Right ventricle myocardium inferior (tissue), 1 donor: ENCODE data around the gene CCDC59. TPM values are rescaled to one million over a fixed set of nuclear protein-coding genes. Genes with fewer than 3 reads are reported as not detected.
"Not testable (repeated sequence)": the region's sequence is repeated elsewhere in the genome, so short reads cannot be mapped to it uniquely, and the experiment has no call there.

Experiments
- ATAC-seq: fragments of 200-7000 bp; cut with Tn5 transposase; one replicate; pipeline ENCODE4 v1.9.1; 2020; ENCODE audit warnings: mild to moderate bottlenecking, moderate library complexity
- DNase-seq: peaks from one replicate; pipeline ENCODE4 v3.0.0; 2021; ENCODE audit errors: missing footprints
- intact Hi-C: fragments of 100-400 bp; cut with DNase I; formaldehyde crosslinking; loops from one replicate; pipeline ENCODE4 v1.11.0; 2022
- long read RNA-seq: library from polyadenylated mRNA; unstranded; transcript quantifications from one replicate; pipeline ENCODE4 v2.0.0, GENCODE V29; 2021
- total RNA-seq: library from RNA; stranded (reverse); fragmentation: NEBNext Ultra II Directional; extraction: Animal tissue kit (Norgen Biotek cat#: 25700); gene quantifications from one replicate; pipeline ENCODE4 v1.2.1, GENCODE V29; 2021
- donor health status: DM: no; HTN: yes; CAD: no; lungs with severe emphysema.

The CCDC59 gene, protein sequence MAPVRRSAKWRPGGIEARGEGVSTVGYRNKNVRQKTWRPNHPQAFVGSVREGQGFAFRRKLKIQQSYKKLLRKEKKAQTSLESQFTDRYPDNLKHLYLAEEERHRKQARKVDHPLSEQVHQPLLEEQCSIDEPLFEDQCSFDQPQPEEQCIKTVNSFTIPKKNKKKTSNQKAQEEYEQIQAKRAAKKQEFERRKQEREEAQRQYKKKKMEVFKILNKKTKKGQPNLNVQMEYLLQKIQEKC
- 25.5 TPM for total RNA-seq
- long read RNA-seq, partial matches to known transcripts, result 0 of 7 reads
- long read RNA-seq, other reads (novel, unspliced or antisense), result 0 of 7 reads

DNA sequence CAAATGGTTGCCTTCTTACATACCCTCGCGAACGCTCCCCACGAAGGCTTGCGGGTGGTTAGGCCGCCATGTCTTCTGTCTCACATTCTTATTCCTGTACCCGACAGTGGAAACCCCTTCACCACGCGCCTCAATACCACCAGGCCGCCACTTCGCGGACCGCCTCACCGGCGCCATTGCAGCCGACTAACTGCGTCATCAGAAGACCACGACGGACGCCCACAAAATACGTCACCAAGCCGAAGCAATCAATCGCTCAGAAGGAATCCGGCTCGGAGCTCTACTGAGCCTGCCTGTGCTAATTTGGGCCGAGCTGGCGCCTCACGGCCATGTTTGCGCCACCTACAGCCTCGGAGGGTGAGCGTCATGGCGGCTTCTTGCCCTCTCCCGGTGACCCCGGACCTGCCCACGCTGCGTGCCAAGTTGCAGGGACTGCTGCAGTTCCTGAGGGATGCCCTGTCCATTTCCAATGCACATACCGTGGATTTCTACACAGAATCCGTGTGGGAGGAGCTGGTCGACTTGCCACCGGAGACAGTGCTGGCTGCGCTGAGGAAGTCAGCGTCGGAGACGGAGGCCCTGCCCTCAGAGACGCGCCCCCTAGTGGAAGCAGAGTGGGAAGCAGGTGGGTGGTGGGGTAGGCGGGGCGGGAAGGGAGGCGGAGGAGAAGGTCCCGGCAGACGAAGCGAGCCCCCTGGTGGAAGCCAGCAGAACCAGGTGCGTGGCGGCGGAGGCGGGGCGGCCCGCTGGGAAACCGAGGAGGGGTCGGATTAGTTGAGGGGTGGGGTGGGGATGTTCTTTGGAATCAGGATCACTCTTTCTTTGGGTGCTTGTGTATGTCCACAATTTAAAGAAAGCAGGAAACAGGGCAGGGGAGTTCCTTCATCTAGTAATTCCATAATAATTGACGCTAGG is at the start of gene CCDC59, which contains the start of gene METTL25:
CCDC59 (minus strand) TSS at position 188 of the 915 bp plus-strand sequence; CDS start at position 177, 11 bp downstream.
METTL25 (plus strand) TSS at position 330 of the 915 bp plus-strand sequence; CDS start at position 367, 37 bp downstream.
- intact Hi-C loops, result no loop called here
- ATAC-seq, result peak; percentile 99
- peak; percentile 98 for DNase-seq

- DNase-seq (no peak), ATAC-seq (no peak)
- intact Hi-C loops, result no loop called here
Observed at GRCh38 chr12:82407481-82407880, 49.3 kb upstream of the CCDC59 start.

- intact Hi-C loops, result no loop called here
- ATAC-seq (no peak), DNase-seq (no peak)
Observed at GRCh38 chr12:82406651-82407050, 48.5 kb upstream of the CCDC59 start.

DNA sequence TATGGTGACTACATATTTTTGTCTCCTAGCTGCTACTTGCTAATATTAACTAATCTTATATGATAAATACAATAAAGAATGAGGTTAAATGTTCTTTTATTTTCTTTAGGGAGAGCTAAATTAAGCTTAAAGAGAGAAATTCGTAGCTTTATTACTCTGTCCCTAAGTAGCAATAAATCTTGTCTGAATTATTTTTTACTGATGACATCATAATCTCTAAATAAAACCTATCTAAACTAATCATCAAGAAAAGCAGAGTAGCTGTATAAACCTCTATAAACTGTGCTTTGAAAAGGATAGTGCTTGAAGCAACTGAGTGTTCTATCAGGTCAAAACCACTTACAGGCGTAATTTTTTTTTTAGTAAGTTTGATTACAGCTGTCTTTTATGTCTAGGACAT is 42.6 kb upstream of the CCDC59 start:
- DNase-seq, result no peak
- ATAC-seq, result no peak
- intact Hi-C loops, result no loop called here

- ATAC-seq, result no peak
- intact Hi-C loops, result no loop called here
- DNase-seq, result no peak
Observed at GRCh38 chr12:82398879-82399278, 40.7 kb upstream of the CCDC59 start.

GRCh38 chr12:82383930-82384552 is 25.9 kb upstream of the CCDC59 start:
- intact Hi-C loops, result no loop called here
- ATAC-seq (no peak), DNase-seq (no peak)

- DNase-seq, result no peak
- intact Hi-C loops, result no loop called here
- ATAC-seq, result no peak
Observed at GRCh38 chr12:82378997-82379396, 20.8 kb upstream of the CCDC59 start.

- intact Hi-C loops, result no loop called here
- ATAC-seq (no peak), DNase-seq (no peak)
Observed at GRCh38 chr12:82375201-82375600, 17.0 kb upstream of the CCDC59 start.

GRCh38 chr12:82366197-82366596 is 8.0 kb upstream of the CCDC59 start:
- no peak for DNase-seq
- ATAC-seq, result no peak
- intact Hi-C loops, result no loop called here

- ATAC-seq (no peak), DNase-seq (no peak)
- intact Hi-C loops, result no loop called here
Observed at GRCh38 chr12:82363990-82364389, 5.8 kb upstream of the CCDC59 start.

DNA sequence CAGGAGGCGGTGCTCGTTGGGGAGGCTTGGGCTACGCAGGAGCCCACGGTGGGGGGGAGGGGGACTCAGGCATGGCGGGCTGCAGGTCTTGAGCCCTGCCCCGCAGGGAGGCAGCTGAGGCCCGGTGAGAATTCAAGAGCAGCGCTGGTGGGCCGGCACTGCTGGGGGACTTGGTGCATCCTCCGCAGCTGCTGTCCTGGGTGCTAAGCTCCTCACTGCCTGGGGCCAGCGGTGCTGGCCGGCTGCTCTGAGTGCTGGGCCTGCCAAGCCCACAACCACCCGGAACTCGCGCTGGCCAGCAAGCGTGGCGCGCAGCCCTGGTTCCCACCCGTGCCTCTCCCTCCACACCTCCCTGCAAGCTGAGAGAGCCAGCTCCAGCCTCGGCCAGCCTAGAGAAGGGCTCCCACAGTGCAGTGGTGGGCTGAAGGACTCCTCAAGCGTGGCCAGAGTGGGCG is 3.3 kb upstream of the CCDC59 start:
- intact Hi-C loops, result no loop called here
- ATAC-seq, result no peak
- DNase-seq, result peak; percentile 70

- intact Hi-C loops, DNase-seq, ATAC-seq: not testable (repeated sequence)
Observed at GRCh38 chr12:82360834-82361233, 2.6 kb upstream of the CCDC59 start.

- DNase-seq (peak; percentile 72), ATAC-seq (no peak)
- intact Hi-C loops, result no loop called here
Observed at GRCh38 chr12:82359115-82359478, 910 bp upstream of the CCDC59 start.

DNA sequence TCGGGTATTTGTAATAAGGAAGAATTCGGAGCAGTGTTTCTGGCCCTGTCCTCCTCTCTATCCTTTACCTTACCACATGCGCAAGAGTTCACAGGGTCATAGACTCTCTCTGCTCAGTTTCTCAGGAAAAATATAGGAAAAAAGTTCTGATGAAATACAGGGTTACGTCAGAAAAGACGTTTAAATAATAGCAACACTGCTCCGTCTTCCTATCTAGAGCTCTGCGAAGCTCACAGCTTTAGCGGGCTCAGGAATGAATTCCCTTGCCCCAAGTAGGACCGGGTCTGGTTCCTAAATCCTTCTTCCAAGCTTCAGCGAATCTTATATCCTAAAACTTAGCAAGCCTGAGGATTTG is 365 bp downstream of the CCDC59 start:
- no peak for ATAC-seq
- intact Hi-C loops, result no loop called here
- DNase-seq, result no peak

DNA sequence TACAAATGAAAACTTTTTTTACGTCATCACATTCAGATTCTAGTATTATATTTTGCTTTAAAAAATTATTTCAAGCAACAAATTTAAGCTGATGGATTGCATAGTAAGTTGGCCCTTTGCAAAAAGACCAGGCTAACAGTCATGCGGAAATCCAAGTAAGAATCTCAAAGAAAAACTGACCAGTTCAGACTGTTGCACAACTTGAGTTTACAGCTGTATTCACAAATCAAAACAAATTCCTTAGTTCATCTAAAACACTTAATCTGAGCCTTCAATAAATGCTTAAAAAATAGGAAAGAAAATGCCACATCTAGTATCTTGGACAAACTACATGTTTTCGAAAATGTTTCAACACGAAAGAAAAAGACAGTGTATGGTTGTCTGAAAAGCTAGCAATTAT is 847 bp downstream of the CCDC59 start:
- no peak for DNase-seq
- intact Hi-C loops, result no loop called here
- no peak for ATAC-seq

GRCh38 chr12:82351390-82351789 is 6.8 kb downstream of the CCDC59 start:
- intact Hi-C loops, result no loop called here

GRCh38 chr12:82350161-82350560 is 8.0 kb downstream of the CCDC59 start:
- ATAC-seq (no peak), DNase-seq (no peak)
- intact Hi-C loops, result no loop called here

More at GRCh38 chr12:82351390-82351789, 6.8 kb downstream of the CCDC59 start:
- ATAC-seq (no peak), DNase-seq (no peak)

GRCh38 chr12:82329508-82329907 is 28.7 kb downstream of the CCDC59 start:
- ATAC-seq (no peak), DNase-seq (no peak)
- intact Hi-C loops, result no loop called here

DNA sequence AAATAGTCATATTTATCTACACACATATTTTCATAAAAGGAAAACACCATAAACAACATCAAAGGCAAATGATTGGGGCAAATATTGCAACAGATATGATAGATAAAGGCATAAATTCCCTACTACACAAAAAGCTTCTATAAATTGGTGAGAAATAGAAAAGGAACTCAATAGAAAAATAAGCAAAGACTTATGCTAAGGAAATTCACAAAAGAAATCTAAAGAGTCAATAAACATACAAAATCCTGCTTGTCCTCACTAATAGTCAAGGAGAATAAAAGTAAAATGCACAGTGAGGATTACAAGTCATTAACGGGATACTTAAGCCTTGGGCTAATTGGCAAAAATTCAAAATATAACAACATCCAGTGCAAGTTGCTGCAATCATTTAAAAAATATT is 30.3 kb downstream of the CCDC59 start:
- intact Hi-C loops, result loop anchor here (2.0 kb wide), 1 partner anchor 683 kb away; no protein-coding TSS in a partner anchor
- DNase-seq, result no peak
- no peak for ATAC-seq
